PC-9 (cell line): ENCODE results near the gene DUSP22.
"Not testable (repeated sequence)": the region's sequence is repeated elsewhere in the genome, so short reads cannot be mapped to it uniquely, and the experiment has no call there.

Experiments
- CTCF ChIP-seq: fragments of 200-600 bp; sonication (generic); conservative IDR thresholded peaks from 2 replicates; pipeline ENCODE4 v1.6.1; 2017; ENCODE audit warnings: mixed run types, antibody characterized with exemption, mild to moderate bottlenecking, moderate library complexity
- EZH2 ChIP-seq: fragments of 200-600 bp; sonication (generic); IDR thresholded peaks from 2 replicates; pipeline ENCODE4 v1.8.0; 2017; ENCODE audit warnings: antibody characterized with exemption, low read depth

- not testable (repeated sequence) for TF ChIP-seq CTCF, EZH2
These were observed 79.6 kb downstream of the DUSP22 start for GRCh38 chr6:371851-372250.
